GM12873 (cell line): ENCODE measurements around the gene DEFB110.

ENCODE experiments used
- CTCF ChIP-seq: IDR thresholded peaks from 2 replicates; pipeline ENCODE4 v1.5.1; 2012; ENCODE audit warnings: low read depth, mild to moderate bottlenecking, moderate library complexity, low read length, control low read depth; ENCODE audit not compliant: insufficient read depth; ENCODE audit errors: missing control alignments

Gene DEFB110

GRCh38 chr6:49986551-49986950 is 35.2 kb downstream of the DEFB110 start:
- TF ChIP-seq CTCF = no peak

GRCh38 chr6:49982046-49982445 is 39.7 kb downstream of the DEFB110 start:
- no peak for TF ChIP-seq CTCF

- TF ChIP-seq CTCF = no peak
Observed at GRCh38 chr6:49980898-49981297, 40.9 kb downstream of the DEFB110 start.

GRCh38 chr6:49979584-49979983 is 42.2 kb downstream of the DEFB110 start:
- no peak for TF ChIP-seq CTCF

- no peak for TF ChIP-seq CTCF
Observed at GRCh38 chr6:49978332-49979226, 43.2 kb downstream of the DEFB110 start.

- TF ChIP-seq CTCF = no peak
Observed at GRCh38 chr6:49969605-49970004, 52.2 kb downstream of the DEFB110 start, which contains the start of gene DEFB113. Gene DEFB113 (minus strand): TSS chr6:49969625. CDS start chr6:49969625, 0 bp downstream.
